Right lung (tissue), 5 donors: Measurements from ENCODE around the gene ADARB2. TPM values are rescaled to one million over a fixed set of nuclear protein-coding genes. Genes with fewer than 3 reads are reported as not detected.

Experiments used
- DNase-seq, 2 donors: peaks; one replicate each; pipeline ENCODE4 v3.0.0-alpha.2; 2013
- polyA plus RNA-seq, 5 donors: library from polyadenylated mRNA; unstranded; fragments of 120-200 nt; gene quantifications; one replicate each; pipeline versions ENCODE4 v1.2.1 to v1.2.3, GENCODE V29; 2013; ENCODE audit warnings: inconsistent platforms in 1 of 5, low replicate concordance in 1 of 5; ENCODE audit not compliant: insufficient read length in 5 of 5, insufficient read depth in 1 of 5

Gene ADARB2
- polyA plus RNA-seq, 5 donors: 0.34 to 0.78 (median 0.69) TPM

DNA sequence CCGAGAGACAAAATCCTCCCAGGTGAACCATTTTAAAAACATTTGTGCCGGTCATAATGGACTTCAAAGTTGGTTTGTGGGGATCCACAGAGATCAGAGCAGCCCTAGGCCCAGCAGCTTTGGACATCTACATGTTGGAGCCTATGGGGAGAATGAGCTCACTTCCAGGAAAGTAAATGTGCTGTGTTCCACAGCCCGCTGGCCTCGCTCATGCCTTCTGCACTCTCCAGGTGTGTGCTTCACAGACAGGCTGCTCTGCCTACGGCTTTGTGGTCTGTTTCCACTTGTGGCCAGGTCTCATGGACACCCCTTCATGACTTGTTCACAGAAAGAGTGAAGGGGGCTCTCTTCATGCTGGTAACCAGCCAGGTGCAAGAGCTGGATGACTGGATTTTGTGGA is 141.6 kb downstream of the ADARB2 start:
- DNase-seq: no peak

DNA sequence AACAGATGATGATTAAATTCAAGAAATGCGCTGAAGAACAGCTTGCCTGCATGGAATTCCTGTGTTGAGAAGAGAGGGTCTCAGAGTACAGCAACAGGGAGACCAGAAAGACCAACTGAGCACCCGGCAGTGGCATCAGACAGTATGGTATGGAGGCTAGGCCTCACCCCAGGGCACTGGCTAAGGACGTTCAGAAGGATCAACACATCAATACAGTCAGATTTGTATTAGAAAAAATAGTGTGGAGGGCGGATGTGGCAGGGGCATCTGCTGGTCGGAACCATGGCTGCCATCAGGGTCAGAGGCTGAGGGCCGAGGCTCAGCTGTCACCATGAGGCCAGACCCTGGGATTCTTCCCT is 142.1 kb downstream of the ADARB2 start:
- DNase-seq: no peak

DNA sequence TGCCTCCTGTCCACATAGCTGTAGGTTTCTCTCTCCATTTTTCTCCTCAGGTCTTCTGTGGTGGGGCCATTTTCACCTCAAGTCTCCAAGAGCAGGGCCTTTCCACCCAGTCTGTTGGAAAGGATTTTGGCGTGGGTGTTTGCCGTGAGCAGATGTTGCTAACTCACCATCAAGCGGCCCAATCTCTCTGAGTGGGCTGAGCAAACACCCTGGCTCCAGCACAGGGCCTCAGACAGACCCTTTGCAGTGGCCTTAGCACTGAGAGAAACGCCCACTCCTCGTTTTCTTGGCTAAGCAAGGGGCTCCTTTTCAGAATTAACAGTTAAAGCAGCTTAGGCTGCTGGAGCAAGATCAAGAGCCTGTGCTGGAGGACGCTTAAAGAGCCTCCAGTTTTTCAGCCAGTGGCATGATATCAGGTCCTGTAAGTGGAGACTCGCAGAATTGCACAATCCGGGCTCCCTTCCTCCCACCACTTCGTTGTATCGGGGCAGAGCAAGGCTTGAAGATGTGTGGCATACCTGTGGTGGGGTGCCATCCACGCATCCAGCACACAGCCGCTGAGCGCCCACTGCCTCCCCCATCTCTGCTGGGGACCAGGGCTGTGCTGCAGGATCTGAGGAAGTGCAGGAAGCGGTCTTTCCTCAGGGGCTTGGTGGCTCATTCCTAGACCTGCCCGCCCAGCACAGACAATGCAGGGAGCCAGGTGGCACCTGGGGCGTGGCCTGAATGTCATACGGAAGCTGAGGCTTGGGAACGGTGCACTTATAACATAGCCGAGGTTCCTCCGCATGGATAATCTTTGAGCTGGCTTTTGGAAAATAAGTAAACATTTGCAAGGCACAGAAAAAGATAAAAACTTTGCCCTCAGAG is 142.7 kb downstream of the ADARB2 start:
- no peak for DNase-seq

DNA sequence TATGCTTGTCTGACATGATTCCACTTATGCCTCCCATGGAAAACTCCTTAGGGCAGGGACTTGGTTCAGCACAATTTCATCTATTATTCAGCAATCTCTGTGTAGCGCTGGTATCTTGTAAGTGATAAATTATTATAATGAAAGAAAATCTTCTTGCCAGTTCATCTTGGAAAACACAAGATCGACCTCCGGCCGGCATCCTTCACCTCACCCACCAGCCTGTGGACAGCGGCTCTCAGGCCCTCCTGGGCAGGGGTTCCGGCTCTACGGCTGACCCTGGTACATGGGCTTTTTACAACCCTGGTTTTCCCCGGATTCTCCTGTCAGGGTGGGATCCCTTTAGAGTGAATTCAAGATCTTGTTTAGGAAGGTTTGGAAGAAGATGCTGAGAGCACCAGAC is 145.6 kb downstream of the ADARB2 start:
- DNase-seq: no peak

DNA sequence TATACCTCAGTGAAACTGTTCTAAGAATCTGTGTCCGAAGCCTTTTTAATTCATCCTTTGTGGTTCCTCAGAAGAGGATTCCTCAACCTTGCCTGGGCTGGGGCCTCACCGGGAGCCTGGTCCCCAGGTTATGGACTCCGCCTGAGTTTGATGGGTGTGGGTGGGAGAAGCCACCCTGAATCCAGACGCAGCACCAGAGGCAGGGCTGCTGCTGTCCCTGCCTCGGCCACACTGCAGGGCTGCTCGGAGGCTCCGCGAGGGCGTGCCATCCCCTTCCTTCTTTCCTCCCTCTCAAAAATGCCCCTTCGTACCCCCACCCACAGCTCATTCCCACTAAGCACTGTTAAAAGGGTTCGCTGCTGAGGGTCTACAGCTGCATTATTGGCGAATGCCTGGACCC is 146.3 kb downstream of the ADARB2 start:
- no peak for DNase-seq

DNA sequence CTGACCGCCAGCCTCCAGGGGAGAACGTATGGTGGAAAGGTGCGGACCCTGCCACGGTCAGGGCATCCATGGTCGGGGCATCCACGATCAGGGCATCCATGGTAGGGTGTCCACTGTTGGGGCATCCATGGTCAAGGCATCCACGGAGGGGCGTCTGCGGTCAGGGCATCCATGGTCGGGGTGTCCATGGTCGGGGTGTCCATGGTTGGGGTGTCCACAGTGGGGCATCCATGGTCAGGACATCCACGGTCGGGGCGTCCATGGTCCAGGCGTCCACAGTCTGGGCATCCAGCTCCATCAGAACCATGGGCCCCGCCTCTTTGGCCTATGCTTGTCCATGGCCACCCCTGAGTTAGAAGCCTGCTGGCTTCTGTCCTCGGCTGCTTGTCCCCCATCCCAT is 148.1 kb downstream of the ADARB2 start:
- DNase-seq: no peak

DNA sequence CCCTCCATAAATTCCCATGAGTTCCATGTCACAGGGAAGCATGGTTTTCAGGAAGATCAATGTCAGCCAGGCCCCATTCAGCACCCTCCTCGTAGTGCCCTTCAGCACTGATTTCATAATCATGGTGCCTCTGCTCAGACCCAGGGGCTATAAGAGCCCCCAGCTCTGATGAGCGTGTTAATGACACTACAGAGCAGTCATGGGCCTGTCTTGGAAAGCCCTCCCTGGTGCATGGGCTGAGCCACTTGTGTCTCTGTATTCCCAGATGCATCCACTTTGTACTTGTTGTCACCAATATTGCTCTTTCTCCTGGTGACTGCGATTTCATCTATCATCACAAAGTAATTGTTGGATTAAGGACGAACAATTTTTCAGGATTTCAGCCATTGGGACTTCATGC is 154.6 kb downstream of the ADARB2 start:
- DNase-seq: no peak

DNA sequence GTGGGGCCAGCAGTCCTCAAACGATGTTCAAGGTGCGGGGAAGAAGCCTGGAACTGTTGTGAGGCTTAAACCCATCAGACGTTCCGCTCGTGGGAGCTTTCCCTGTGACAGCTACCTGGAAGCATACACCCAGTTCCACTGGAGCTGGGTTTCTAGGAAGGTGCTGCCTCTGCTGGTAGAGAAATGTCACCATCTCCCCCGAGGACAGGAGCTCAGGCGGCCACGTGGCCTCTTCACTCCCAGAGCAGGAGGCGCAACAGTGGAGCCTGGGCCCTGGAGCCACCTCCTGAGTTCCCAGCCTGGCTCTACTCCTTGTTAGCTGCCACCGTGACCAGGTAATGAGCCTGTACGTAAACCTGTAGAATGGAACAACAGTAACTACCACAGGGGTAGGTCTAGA is 156.1 kb downstream of the ADARB2 start:
- DNase-seq: no peak

DNA sequence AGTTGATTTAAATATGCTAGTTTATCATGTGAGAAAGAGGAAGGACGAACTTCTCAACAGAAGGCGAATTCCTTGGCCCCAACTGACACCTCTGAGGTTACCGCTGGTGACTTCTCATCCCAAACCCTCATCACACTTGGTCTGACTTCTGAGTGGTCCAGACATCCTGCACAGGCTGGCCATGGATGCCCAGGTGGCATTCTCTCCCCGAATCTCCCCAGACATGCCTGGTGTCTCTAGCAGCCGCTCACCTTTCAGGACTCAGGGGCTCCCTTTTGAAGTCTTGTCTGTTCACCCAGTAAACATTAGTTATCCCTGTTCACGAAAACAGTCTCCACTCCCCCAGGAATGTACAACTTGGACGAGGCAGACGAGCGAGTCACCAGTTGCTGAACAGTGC is 157.7 kb downstream of the ADARB2 start:
- DNase-seq: no peak

DNA sequence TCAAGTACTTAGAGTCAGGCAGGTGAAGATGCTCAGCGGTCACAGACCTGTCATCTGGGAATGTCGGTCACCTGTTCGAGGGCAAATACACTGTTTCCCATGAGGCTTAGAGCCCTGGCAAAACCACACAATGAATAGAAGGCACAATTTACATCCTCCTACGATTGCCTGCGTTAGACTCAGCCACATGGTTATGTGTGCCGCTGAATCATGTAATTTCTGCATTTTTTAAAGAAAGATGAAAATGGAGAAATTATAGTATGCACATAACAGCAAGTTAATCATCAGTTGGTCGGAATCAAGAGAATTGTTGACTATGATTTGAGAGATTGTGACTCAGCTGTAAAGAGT is 158.2 kb downstream of the ADARB2 start:
- no peak for DNase-seq

DNA sequence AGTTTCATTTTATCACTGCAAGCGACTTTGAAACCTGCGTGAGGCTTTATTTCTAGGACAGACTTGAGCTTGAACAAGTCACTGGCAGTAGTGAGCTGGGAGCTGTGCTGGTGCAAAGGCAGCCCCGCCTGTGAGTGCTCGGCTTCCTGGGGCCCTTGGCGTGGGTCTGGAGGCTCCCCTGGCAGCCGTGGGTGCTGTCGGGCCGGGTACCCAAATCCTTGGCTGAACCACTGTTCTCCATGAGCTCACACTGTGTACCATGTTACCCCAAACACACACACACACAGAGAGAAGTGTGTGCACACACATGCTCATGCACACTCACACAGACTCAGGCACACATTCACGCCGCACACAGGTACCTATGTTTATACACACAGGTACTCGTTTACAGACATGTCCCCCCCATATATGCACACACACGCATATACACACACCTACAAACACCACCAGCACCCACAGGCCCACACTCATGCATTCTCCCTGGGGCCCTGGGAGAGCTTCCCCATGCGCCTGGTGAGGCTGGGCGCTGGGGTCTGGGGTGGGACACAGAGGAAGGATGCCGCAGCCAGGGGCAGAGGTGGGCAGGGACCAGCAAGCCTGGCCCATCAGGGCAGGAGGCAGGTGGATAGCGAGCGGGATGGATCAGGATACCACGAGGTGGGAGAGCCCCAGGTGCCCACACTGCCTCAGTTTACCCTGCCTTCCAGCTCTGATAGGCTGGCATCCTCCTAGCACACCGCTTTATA is 158.8 kb downstream of the ADARB2 start:
- no peak for DNase-seq

DNA sequence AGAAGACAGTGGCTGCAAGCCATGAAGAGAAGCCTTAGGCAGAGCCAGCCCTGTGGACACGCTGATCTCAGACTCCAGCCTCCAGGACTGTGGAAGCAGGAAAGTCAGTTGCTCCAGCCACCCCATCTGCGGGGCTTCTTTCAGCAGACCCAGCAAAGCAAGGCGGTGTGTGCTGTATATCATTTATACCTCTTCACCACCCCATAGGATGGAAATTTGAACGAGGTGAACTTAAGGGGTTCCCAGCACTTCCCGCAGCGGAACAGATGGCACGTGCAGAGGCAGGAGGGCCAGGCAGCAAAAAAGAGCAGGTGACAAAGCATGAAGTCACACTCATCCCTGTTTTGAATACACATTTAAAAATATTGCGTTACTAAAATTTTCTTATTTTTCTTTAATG is 159.4 kb downstream of the ADARB2 start:
- DNase-seq: no peak

DNA sequence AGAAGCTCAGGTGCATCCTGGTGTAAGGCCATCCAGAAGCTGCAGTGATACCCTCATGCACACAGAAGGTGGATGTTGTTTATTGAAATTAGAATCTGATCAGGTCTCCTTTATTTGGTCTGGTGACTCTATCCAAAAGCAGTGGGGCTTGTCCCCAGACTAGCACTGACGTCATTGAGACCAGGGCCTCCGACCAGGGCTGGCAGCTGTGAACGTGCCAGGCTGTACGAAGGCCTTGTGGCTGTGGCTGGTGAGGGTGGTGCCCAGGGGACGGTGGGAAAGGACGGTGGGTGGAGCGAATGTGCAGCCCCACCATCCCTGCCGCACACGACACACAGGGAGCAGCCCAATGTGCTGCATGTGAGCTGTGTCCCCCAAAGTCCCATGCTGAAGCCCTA is 160.0 kb downstream of the ADARB2 start:
- no peak for DNase-seq

DNA sequence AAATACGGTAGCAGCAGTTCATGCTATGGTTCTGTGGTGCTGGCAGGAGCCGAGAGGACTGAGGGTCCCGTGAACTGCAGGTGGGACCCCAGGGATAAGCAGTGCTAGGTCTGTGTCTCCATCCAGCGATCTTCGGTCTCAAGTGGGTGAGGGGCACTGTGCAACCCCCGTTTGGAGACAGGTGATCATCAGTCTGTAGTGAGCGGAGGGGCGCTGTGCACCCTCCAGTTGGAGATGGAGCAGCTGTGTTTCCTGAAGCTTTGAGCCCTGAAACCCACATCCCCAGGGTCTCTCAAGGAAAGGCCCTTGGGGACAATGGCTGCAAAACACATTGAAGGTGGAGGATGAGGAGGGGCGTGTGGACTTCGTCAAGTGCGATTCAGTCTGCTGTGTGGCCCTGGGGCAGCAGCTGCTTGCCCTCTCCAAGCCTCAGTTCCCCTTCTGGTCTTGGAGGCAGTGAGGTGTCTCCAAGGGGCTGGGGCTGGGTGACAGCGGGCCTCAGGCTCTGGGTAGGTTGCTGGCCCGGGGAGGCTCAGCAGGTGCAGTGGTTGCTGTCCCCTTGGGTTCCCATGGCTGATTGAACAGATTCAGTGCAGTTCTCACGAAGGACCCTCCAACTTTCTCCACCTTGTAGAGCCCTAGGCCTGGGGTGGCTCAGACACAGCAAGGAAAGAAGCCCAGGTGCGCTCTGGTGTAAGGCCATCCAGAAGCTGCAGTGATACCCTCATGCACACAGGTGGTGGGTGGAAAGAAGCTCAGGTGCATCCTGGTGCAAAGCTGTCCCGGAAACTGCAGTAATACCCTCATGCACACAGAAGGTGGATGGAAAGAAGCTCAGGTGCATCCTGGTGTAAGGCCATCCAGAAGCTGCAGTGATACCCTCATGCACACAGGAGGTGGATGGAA is 160.6 kb downstream of the ADARB2 start:
- no peak for DNase-seq

DNA sequence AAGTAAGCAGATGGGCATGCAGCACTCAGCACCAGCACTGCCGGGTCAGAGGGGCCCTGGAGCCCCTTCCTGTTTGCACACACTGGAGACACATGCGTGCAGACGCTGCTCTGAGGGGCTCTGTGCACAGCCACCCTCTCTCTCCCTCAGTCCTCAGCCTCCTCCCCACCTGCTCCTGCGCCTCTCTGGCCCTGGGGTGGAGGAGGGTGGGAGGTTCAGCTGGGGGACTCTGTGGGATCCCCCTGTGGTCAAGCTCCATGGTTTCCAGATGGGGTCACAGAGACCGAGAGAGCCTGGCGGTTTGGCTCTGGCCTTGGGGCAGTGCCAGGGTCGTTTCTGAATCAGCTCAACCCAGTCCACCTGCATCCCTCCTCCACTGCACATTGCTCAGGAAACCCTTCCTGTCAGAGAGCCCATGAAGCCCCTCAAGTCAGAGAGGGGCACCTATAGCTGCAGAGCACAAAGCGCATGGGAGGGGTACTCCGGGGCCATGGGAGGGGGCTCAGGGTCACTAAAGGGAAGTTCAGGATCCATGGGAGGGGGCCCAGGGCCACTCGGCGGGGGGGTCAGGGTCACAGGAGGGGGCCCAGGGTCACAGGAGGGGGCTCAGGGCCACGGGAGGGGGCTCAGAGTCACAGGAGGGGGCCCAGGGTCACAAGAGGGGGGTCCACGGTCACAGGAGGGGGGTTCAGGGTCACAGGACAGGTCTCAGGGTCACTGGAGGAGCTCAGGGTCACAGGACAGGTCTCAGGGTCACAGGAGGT is 161.7 kb downstream of the ADARB2 start:
- no peak for DNase-seq

DNA sequence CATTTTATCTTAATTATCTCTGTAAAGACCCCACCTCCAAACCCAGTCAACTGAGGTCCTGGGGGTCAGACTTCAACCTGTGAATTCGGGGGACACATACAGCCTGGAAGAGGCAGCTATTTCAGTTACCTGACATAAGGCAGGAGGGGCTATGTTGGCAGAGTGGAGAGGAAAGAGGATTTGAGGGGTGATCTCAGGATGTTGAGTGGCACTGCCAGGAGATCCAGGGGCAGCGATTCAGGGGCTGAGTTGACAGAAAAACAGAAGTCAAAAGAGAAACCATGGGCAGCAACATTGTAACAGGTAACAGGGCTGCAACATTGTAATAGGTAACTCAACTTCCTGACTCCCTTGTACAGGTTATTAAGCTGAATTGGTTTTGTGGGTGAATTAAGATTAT is 162.6 kb downstream of the ADARB2 start:
- DNase-seq: no peak

DNA sequence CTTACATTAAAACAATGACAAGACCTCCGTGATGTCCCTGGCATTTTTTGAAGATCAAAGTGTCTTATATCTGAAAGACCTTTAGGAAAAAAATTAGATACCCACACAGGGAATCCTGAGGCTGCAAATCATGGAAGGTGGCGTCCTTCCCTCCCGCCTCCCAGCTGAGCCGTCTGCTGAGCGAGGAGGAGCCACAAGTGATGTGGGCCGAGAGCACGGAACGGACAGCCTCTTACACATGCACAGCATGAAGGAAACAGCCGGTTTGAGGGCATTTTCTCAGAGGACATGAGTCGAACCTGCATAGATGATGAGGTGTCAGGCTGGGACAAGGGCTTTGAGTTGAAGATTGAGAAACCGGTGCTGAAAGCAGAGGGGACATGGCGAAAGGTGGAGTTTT is 163.3 kb downstream of the ADARB2 start:
- no peak for DNase-seq

DNA sequence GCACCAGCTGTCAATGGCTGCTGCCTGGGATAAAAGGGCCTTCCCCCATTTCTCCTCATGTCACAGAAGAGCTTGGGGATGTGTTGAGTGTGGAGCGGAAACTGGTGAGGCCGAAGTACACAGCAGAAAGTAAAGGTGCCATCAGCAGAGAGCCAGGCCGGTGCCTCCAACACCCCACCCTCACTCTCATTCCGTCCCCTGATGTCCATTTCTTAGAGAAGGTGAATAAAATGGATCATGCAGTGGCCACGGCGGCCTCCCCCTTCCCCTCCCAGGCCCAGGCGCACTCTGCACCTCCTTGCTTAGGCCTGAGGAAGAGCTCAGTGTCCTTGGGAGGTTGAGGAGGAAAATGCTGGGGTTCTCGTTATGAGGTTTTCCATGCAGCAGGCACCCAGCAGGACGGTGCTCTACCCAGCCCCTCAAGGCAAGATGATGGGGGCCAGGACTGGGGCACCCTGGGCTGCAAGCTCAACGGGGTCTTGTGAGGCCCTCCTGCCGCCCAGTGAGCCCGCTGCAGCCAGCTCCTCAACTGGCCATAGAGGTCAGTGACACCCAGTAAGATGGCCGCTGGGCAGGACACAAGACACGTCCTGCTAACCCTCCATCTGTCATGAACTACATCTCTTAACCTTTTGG is 163.9 kb downstream of the ADARB2 start:
- DNase-seq: no peak

DNA sequence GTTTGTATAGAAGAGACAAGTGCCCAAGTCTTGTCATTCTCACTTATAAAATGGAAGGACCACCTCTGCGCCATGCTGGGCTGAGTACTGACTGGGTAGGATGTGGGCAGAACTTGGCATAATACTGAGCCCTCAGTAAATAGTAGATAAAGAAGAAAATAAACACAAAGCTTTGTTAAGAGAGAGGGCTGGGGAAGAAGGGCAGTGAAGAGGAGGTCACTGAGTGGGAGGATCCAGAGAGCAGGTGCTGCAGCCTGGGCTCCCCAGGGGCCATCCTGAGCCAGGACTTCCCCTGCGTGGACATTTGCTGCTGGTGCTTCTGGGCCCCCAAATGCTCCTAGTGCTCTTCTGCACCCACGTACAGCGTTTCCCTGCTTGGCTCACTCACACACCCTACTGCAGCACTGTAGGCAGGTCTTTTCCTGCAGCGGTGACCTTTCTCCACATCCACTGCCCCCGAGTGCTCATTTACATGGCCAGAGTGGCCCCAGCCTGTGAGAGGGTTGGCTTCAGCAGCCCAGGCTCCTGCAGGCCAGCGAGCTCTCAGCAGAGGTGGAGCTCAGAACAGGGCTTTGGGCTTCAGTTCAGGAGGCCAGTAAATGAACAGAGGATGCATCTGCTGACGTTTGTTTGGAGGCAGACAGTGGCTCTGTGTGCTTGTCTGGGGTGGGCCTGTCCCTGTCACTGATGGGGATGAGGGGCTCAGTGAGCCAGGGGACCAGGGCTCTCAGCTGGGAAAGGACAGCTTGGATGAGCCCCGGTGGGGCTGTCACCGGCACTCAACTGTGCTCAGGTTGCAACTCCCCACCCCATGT is 164.6 kb downstream of the ADARB2 start:
- no peak for DNase-seq

DNA sequence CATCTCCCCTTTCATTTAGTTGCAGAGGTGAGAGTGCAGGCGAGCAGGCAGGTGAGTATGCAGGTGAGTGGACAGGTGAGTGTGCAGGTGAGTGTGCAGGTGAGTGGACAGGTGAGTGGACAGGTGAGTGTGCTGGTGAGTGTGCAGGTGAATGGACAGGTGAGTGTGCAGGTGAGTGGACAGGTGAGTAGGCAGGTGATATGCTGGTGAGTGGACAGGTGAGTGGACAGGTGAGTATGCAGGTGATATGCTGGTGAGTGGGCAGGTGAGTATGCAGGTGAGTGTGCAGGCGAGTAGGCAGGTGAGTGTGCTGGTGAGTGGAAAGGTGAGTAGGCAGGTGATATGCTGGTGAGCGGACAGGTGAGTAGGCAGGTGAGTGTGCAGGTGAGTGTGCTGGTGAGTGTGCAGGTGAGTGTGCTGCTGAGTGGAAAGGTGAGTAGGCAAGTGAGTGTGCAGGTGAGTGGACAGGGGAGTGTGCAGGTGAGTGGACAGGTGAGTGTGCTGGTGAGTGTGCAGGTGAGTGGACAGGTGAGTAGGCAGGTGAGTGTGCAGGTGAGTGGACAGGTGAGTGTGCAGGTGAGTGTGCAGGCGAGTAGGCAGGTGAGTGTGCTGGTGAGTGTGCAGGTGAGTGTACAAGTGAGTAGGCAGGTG is 165.6 kb downstream of the ADARB2 start:
- no peak for DNase-seq
